ELF-1 (cell line): ENCODE results near the gene IQSEC1.
A peak's percentile ranks its signal among the peaks of the same experiment; 100 is the strongest.

ENCODE experiments used
- DNase-seq: peaks from one replicate; pipeline ENCODE4 v3.0.0-alpha.2; 2016; ENCODE audit warnings: low read depth, low spot score

Gene IQSEC1

GRCh38 chr3:12955651-12956315 is 117.4 kb downstream of the IQSEC1 start:
- DNase-seq, result no peak

- no peak for DNase-seq
These were observed 118.2 kb downstream of the IQSEC1 start for GRCh38 chr3:12954891-12955650.

GRCh38 chr3:12954180-12954579 is 119.0 kb downstream of the IQSEC1 start:
- DNase-seq, result no peak

GRCh38 chr3:12953201-12953995 is 119.8 kb downstream of the IQSEC1 start:
- DNase-seq, result no peak

GRCh38 chr3:12952343-12953200 is 120.7 kb downstream of the IQSEC1 start:
- no peak for DNase-seq

- DNase-seq, result no peak
These were observed 124.1 kb downstream of the IQSEC1 start for GRCh38 chr3:12948891-12949711.

GRCh38 chr3:12948371-12948770 is 124.9 kb downstream of the IQSEC1 start:
- no peak for DNase-seq

GRCh38 chr3:12947504-12948369 is 125.5 kb downstream of the IQSEC1 start:
- DNase-seq, result peak; percentile 26

- no peak for DNase-seq
These were observed 126.4 kb downstream of the IQSEC1 start for GRCh38 chr3:12946649-12947316.

GRCh38 chr3:12946251-12946648 is 127.0 kb downstream of the IQSEC1 start:
- no peak for DNase-seq

- peak; percentile 24 for DNase-seq
These were observed 128.4 kb downstream of the IQSEC1 start for GRCh38 chr3:12944849-12945248.

GRCh38 chr3:12944413-12944812 is 128.8 kb downstream of the IQSEC1 start:
- peak; percentile 64 for DNase-seq

GRCh38 chr3:12943124-12944021 is 129.9 kb downstream of the IQSEC1 start:
- DNase-seq, result no peak

GRCh38 chr3:12941495-12942023 is 131.7 kb downstream of the IQSEC1 start:
- DNase-seq, result no peak

GRCh38 chr3:12940854-12941253 is 132.4 kb downstream of the IQSEC1 start:
- DNase-seq, result no peak

- DNase-seq, result no peak
These were observed 134.1 kb downstream of the IQSEC1 start for GRCh38 chr3:12939137-12939536.

- DNase-seq, result no peak
These were observed 134.9 kb downstream of the IQSEC1 start for GRCh38 chr3:12938258-12938711.
